SK-N-SH (cell line): ENCODE results near the gene ERI3. TPM values are rescaled to one million over a fixed set of nuclear protein-coding genes. Genes with fewer than 3 reads are reported as not detected.

Experiments
- CTCF ChIA-PET: fragments of 300-600, 350-600 bp; formaldehyde crosslinking; extraction: SDS; loops from one replicate; lab custom pipeline; 2021; lab: Yijun Ruan, JAX
- POLR2A ChIA-PET: fragments of 350-600 bp; sonication (Branson Sonifier 250); formaldehyde crosslinking; extraction: SDS; loops from one replicate; lab custom pipeline; 2020; ENCODE audit warnings: antibody characterized with exemption, inconsistent platforms; lab: Yijun Ruan, JAX
- DNase-seq: peaks from one replicate; pipeline ENCODE4 v3.0.0; 2012
- H2AFZ ChIP-seq: fragments of 200-600 bp; sonication (generic); 2 replicates; pipeline ENCODE4 v1.8.1; 2016; ENCODE audit warnings: antibody characterized with exemption, mild to moderate bottlenecking, low read depth
- H3F3A ChIP-seq: fragments of 200-600 bp; sonication (generic); replicated peaks from 2 replicates; pipeline ENCODE3; 2016; ENCODE audit warnings: antibody characterized with exemption, mild to moderate bottlenecking; ENCODE audit not compliant: insufficient read depth
- H3K27ac ChIP-seq, 2 experiments: fragments of 200-500 bp in 1 of 2; fragments of 200-600 bp in 1 of 2; sonication (Bioruptor generic) in 1 of 2; sonication (generic), shearing (Covaris generic) in 1 of 2; 2 replicates each; pipeline versions ENCODE4 v1.5.1 to v1.6.1; 2014 to 2016; ENCODE audit warnings: low read depth in 2 of 2, inconsistent platforms in 1 of 2, low read length in 1 of 2, mild to moderate bottlenecking in 1 of 2, mixed read lengths in 1 of 2
- H3K27me3 ChIP-seq: fragments of 200-600 bp; sonication (generic), shearing (Covaris generic); 2 replicates; pipeline ENCODE4 v1.6.1; 2016; ENCODE audit warnings: mixed run types; ENCODE audit not compliant: insufficient read depth
- H3K36me3 ChIP-seq, 2 experiments: fragments of 200-500 bp in 1 of 2; fragments of 200-600 bp in 1 of 2; sonication (Bioruptor generic) in 1 of 2; sonication (generic) in 1 of 2; replicated peaks in 1 of 2; 2 replicates each; pipeline versions ENCODE3 to v1.5.1; 2014 to 2016; ENCODE audit warnings: low read length in 1 of 2, mild to moderate bottlenecking in 1 of 2; ENCODE audit not compliant: insufficient read depth in 2 of 2, control insufficient read depth in 1 of 2
- H3K4me1 ChIP-seq, 2 experiments: fragments of 200-500 bp in 1 of 2; fragments of 200-600 bp in 1 of 2; sonication (Bioruptor generic) in 1 of 2; sonication (generic), shearing (Covaris generic) in 1 of 2; 2 replicates each; pipeline versions ENCODE4 v1.5.1 to v1.6.1; 2014 to 2016; ENCODE audit warnings: low read depth in 1 of 2, low read length in 1 of 2, mixed run types in 1 of 2; ENCODE audit not compliant: insufficient read depth in 2 of 2, control insufficient read depth in 1 of 2
- H3K4me2 ChIP-seq: fragments of 200-600 bp; sonication (generic), shearing (Covaris generic); 2 replicates; pipeline ENCODE4 v1.6.1; 2017; ENCODE audit warnings: mixed run types
- H3K4me3 ChIP-seq, 2 experiments: fragments of 200-500 bp in 1 of 2; fragments of 200-600 bp in 1 of 2; sonication (Bioruptor generic) in 1 of 2; sonication (generic), shearing (Covaris generic) in 1 of 2; 2 replicates each; pipeline versions ENCODE4 v1.5.1 to v1.8.1; 2014 to 2016; ENCODE audit warnings: low read depth in 2 of 2, inconsistent platforms in 1 of 2, low read length in 1 of 2, mild to moderate bottlenecking in 1 of 2, mixed read lengths in 1 of 2, moderate library complexity in 1 of 2
- H3K79me2 ChIP-seq: fragments of 200-600 bp; sonication (generic); 2 replicates; pipeline ENCODE4 v1.8.1; 2017; ENCODE audit warnings: mild to moderate bottlenecking; ENCODE audit not compliant: insufficient read depth
- H3K9ac ChIP-seq: fragments of 200-600 bp; sonication (generic); 2 replicates; pipeline ENCODE4 v1.6.1; 2017; ENCODE audit warnings: mixed run types
- H3K9me2 ChIP-seq: fragments of 200-600 bp; sonication (generic); 2 replicates; pipeline ENCODE4 v1.6.1; 2017; ENCODE audit warnings: mixed run types
- H3K9me3 ChIP-seq: fragments of 200-600 bp; sonication (generic); 2 replicates; pipeline ENCODE4 v1.6.1; 2017; ENCODE audit warnings: mixed run types, mild to moderate bottlenecking, moderate library complexity
- H4K20me1 ChIP-seq: fragments of 200-600 bp; sonication (generic); 2 replicates; pipeline ENCODE4 v1.6.1; 2017; ENCODE audit warnings: mild to moderate bottlenecking, mixed run types; ENCODE audit not compliant: insufficient read depth
- CHD2 ChIP-seq: fragments of 150-350 bp; IDR thresholded peaks from 2 replicates; pipeline ENCODE4 v1.6.1; 2018; ENCODE audit warnings: low read length; ENCODE audit not compliant: partially characterized antibody
- ELF1 ChIP-seq: IDR thresholded peaks from 2 replicates; pipeline ENCODE4 v1.4.0; 2012
- EP300 ChIP-seq, 2 experiments: IDR thresholded peaks; 2 replicates each; pipeline versions ENCODE4 v1.4.0 to v1.6.1; 2012; ENCODE audit warnings: borderline replicate concordance in 1 of 2, low read depth in 1 of 2, low read length in 1 of 2
- EZH2phosphoT487 ChIP-seq: fragments of 200-600 bp; sonication (generic); IDR thresholded peaks from 2 replicates; pipeline ENCODE4 v1.6.1; 2017; ENCODE audit warnings: low read depth, mixed run types, mild to moderate bottlenecking, antibody characterized with exemption, moderate library complexity, borderline replicate concordance
- FOSL2 ChIP-seq: IDR thresholded peaks from 2 replicates; pipeline ENCODE4 v1.4.0; 2012; ENCODE audit warnings: low read depth, mild to moderate bottlenecking, moderate library complexity, borderline replicate concordance
- FOXM1 ChIP-seq: IDR thresholded peaks from 2 replicates; pipeline ENCODE4 v1.4.0; 2012; ENCODE audit warnings: low read depth, mild to moderate bottlenecking
- MEF2A ChIP-seq: IDR thresholded peaks from 2 replicates; pipeline ENCODE4 v1.4.0; 2012; ENCODE audit warnings: low read depth, borderline replicate concordance
- NFIC ChIP-seq: IDR thresholded peaks from 2 replicates; pipeline ENCODE4 v1.4.0; 2012; ENCODE audit warnings: borderline replicate concordance
- RAD21 ChIP-seq: IDR thresholded peaks from 2 replicates; pipeline ENCODE4 v1.6.1; 2012; ENCODE audit warnings: mild to moderate bottlenecking, low read length
- REST ChIP-seq: IDR thresholded peaks from 2 replicates; pipeline ENCODE4 v1.6.1; 2012; ENCODE audit warnings: mild to moderate bottlenecking, low read depth, low read length, moderate library complexity
- RFX5 ChIP-seq: IDR thresholded peaks from 2 replicates; pipeline ENCODE4 v1.6.1; 2012; ENCODE audit warnings: mild to moderate bottlenecking, improper control_type of control experiment, low read length
- SIN3A ChIP-seq: IDR thresholded peaks from 2 replicates; pipeline ENCODE4 v1.6.1; 2012; ENCODE audit warnings: low read depth, mild to moderate bottlenecking, low read length, moderate library complexity, borderline replicate concordance
- TAF1 ChIP-seq: IDR thresholded peaks from 2 replicates; pipeline ENCODE4 v1.6.1; 2012; ENCODE audit warnings: low read depth, mild to moderate bottlenecking, low read length, moderate library complexity, borderline replicate concordance
- TEAD4 ChIP-seq: IDR thresholded peaks from 2 replicates; pipeline ENCODE4 v1.4.0; 2012; ENCODE audit warnings: mild to moderate bottlenecking, borderline replicate concordance; ENCODE audit not compliant: insufficient read depth
- USF1 ChIP-seq: IDR thresholded peaks from 2 replicates; pipeline ENCODE4 v1.4.0; 2012; ENCODE audit warnings: low read depth, borderline replicate concordance
- ZBTB33 ChIP-seq: IDR thresholded peaks from 2 replicates; pipeline ENCODE4 v1.4.0; 2012; ENCODE audit warnings: low read depth, borderline replicate concordance
- WGBS: methylation state at CpG from one replicate; pipeline ENCODE4 v1.1.6; 2017; ENCODE audit warnings: low lambda C conversion rate; 5-methylcytosine and 5-hydroxymethylcytosine counted together
- polyA plus RNA-seq, 3 experiments: library from polyadenylated mRNA; depleted of rRNA; stranded (reverse); fragments of >200 nt; gene quantifications; 2 replicates each; pipeline ENCODE4 v1.2.3, GENCODE V29; 2012

ERI3 gene
- polyA plus RNA-seq, 1 of the 3 experiments (the other 2 are of a cell fraction): 60.7 TPM

- ChIA-PET CTCF (interaction anchor here (0.6 to 1.2 kb wide), 2 partner anchors 10 to 137 kb away, joined by 3 read pairs; no protein-coding TSS in a partner anchor), POLR2A (interaction anchor here (0.6 kb wide), 1 partner anchor 281 kb away, joined by 3 read pairs; no protein-coding TSS in a partner anchor)
- H3K4me2 ChIP-seq: peak overlapping the region; percentile 93
- DNase-seq: no peak
- H3K4me3 ChIP-seq: peak overlapping the region; percentile 85 to 91
- peaks cover 0 to 3% of the 10 kb centered on the region in 2 experiments for H3K36me3 ChIP-seq
- no peak for TF ChIP-seq RFX5
- no peak for TF ChIP-seq USF1
- no peak for TF ChIP-seq CHD2
- no peak for TF ChIP-seq NFIC
- no peak for TF ChIP-seq FOSL2
- TF ChIP-seq REST: no peak
- no peak for TF ChIP-seq MEF2A
- no peak for TF ChIP-seq EP300 (IDR thresholded peaks at IDR 0.05; ENCODE audit: borderline replicate concordance in 1 of 2, low read depth in 1 of 2, low read length in 1 of 2)
- no peak for TF ChIP-seq FOXM1
- TF ChIP-seq TEAD4: no peak
- no peak for TF ChIP-seq RAD21
- no peak for TF ChIP-seq EZH2phosphoT487
- no peak for TF ChIP-seq ELF1
- no peak for TF ChIP-seq SIN3A
- TF ChIP-seq ZBTB33: no peak
- TF ChIP-seq TAF1: no peak
- H3K4me1 ChIP-seq: peaks cover 10 to 12% of the 10 kb centered on the region in 2 experiments; a peak in 3 of 4 replicates
- no peaks in the 10 kb centered on the region; the same call in 1 of the 2 replicates for H4K20me1 ChIP-seq
- H3K79me2 ChIP-seq: peaks cover 46% of the 10 kb centered on the region
- no peaks in the 10 kb centered on the region for H3K27me3 ChIP-seq
- H3K27ac ChIP-seq: peak overlapping the region; percentile 49 to 51; a peak in 2 of 4 replicates
- 41% methylated on average over 10 of the region's 10 CpGs for WGBS
- no peaks in the 10 kb centered on the region for H3K9me3 ChIP-seq
- peak overlapping the region; percentile 68; the same call in 1 of the 2 replicates for H2AFZ ChIP-seq
- no peaks in the 10 kb centered on the region for H3F3A ChIP-seq
- no peaks in the 10 kb centered on the region for H3K9me2 ChIP-seq
- peak overlapping the region; percentile 82 for H3K9ac ChIP-seq
These were observed 703 bp downstream of the ERI3 start for GRCh38 chr1:44354268-44354839.
